Brain pericyte (primary cell): ENCODE data around the gene NGEF.
"Not testable (repeated sequence)": the region's sequence is repeated elsewhere in the genome, so short reads cannot be mapped to it uniquely, and the experiment has no call there.

Experiments
- DNase-seq: peaks from one replicate; pipeline ENCODE4 v3.0.0-alpha.2; 2012; ENCODE audit warnings: low read depth, low spot score

Gene NGEF, protein sequence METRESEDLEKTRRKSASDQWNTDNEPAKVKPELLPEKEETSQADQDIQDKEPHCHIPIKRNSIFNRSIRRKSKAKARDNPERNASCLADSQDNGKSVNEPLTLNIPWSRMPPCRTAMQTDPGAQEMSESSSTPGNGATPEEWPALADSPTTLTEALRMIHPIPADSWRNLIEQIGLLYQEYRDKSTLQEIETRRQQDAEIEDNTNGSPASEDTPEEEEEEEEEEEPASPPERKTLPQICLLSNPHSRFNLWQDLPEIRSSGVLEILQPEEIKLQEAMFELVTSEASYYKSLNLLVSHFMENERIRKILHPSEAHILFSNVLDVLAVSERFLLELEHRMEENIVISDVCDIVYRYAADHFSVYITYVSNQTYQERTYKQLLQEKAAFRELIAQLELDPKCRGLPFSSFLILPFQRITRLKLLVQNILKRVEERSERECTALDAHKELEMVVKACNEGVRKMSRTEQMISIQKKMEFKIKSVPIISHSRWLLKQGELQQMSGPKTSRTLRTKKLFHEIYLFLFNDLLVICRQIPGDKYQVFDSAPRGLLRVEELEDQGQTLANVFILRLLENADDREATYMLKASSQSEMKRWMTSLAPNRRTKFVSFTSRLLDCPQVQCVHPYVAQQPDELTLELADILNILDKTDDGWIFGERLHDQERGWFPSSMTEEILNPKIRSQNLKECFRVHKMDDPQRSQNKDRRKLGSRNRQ

DNA sequence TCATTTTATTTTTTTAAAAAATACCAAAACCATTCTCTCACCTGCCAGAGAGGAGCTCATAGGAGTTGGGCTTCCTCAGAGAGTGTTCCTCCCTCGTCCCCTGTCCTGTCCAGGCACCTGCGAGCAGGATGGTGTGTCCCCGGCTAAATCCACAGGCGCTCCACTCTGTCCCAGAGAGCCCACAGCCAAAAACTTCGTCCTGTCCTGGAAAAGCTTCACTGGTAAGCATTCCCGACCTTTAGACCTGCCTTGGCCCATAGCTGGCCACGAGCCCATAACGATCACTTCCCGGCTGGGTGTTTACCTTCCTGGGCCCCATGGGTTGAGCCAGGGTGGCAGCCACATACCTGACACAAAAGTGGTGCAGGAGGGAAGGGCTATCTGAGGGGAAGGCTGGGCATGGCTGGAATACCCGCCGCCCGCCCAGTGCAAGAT, at the start of gene NGEF:
TSS of gene NGEF (minus strand) at position 230 of the 435 bp plus-strand sequence. CDS start 38,366 bp downstream, outside the sequence.
- DNase-seq: no peak

DNA sequence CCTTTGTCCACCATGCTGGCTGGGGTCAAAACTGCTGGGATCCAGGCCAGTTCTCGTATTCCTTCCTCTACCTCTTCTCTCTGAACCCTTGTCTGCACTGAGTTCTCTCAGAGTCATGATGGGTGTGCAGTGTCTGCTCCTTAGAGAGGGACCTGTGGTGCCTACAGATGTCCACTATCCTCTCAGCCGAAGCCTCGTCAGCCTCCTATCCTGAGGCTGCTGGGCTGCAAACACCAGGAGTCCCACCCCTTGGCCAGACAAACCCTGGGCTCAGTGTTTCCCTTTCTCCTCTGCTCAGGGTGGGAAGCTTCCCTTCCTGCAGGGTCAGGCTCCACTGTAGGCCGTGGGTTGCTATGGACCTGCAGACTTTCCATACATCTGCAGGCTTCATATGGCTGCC, 49.4 kb upstream of the NGEF start:
- no peak for DNase-seq

DNA sequence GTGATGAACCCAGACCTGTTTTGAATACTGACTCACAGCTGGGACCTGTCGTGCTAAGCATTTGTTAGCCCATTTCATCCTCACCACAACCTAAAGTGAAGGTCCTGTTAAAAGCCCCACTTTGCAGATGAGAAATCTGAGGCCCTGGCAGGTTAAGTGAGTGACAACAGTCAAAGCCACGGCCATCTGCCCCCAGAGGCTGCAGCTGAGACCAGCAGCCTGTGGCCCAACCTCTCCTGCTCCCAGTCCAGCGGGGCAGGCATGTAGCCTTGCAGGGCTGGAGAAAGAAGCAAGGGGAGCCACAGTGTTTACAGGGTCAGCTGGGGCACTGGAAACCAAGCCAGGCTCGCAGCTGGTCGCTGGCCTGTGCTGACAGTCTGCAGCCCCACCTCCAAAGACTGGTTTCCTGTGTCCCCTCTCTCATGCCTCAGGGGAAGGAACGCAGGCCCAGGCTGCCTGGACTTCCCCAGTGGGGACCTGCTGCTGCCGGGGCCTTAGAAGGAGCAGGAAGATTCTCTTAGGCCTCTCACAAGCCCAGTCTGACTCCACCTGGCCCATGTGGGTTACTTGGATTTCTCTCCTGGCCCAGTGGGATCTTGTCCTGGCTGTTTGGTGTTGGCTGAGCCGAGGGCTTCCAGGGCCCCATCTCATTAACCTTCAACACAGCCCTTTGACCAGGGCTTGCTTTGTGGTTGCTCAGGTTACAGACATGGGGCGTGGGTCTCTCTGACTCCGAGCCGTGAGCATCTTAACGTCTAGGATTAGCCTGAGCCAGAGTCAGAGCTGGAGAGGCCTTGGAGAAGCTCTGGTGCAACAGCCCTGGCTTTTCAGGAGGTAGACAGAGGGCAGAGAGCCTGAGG, 48.8 kb upstream of the NGEF start:
- no peak for DNase-seq

DNA sequence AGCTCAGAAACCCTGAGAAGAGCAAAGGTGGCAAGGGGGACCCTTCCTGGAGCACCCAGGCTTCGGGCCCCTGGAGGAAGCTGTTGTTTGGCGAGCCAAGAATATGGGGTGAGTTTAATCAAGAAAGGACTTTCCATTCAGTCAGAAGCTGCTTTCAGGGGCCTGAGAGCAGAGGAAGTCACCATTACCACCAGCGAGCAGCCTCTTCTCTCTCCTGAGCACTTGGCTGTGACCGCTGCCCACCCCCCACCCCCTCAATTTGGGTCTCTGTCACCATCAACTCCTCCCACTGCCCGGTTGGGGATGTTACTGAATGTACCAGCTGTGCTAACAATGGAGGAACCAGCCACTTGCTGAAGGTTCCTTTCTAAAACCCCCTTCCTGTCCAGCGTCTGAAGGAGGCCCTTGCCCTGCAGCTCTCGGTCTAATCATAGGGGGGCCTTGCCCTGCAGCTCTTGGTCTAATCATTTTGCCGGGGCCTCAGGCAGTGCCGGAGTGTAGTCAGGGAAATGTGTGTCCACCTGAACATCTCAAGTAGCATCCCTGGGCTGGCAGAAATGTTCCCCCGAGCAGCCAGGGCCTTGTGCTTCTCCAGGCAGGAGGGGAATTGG, 48.0 kb upstream of the NGEF start:
- DNase-seq: no peak

DNA sequence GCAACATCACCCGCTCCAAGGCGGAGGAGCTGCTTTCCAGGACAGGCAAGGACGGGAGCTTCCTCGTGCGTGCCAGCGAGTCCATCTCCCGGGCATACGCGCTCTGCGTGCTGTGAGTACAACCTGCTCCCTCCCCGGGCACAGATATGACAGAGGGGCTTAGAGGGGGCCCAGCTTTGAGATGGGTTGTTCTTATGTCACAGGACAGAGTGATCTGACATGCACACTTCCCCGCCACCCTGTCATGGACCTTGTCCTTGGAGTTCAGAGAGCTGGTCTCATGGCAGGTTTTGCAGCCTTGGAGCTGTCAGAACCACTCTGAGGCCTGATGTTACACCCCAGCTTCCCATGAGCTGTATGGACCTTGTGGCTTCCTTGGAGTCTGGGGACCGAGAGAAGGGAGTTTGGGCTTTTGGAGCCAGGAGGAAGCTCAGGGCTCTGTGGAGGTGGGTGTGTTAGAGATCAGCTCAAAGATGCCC, 47.5 kb upstream of the NGEF start:
- no peak for DNase-seq

DNA sequence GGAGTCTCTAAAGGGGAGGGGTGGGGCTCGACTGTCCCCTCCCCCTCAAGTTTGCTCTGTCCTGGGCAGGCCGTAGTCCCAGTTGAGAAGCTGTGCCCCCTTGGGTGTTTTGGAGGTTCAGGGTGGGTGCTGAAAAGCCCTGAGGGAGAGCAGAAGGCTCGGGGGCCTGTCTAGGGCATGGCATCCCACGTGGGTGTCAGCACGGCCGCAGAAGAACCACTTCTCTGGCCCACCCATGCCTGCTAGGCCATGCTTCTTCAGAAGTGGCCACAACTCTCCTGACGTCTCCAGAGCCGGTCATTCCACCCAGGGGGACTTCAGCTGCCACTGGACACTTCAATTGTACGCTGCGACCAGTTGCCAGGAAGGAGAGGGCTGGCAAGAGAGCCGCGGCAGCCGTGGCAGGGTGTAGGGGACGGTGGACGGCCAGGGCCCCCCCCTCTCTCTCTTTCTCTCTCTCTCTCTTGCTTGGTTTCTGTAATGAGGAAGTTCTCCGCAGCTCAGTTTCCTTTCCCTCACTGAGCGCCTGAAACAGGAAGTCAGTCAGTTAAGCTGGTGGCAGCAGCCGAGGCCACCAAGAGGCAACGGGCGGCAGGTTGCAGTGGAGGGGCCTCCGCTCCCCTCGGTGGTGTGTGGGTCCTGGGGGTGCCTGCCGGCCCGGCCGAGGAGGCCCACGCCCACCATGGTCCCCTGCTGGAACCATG, 46.9 kb upstream of the NGEF start, which contains the start of gene INPP5D:
TSS of gene INPP5D (plus strand) at position 546 of the 704 bp plus-strand sequence. CDS start at position 683, 137 bp downstream.
- no peak for DNase-seq

DNA sequence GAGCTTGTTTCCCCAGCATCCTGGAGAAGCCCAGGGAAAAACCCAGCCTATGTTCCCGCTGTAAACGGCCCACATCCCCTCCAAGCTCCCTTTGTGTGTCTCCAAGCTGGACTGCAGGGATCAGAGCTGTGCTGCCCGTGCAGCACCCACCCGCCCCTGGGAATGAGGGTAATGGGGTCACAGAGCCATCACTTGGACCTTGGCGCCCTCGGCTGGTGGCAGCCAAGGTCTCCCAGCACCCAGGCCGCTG, 46.4 kb upstream of the NGEF start:
- no peak for DNase-seq

DNA sequence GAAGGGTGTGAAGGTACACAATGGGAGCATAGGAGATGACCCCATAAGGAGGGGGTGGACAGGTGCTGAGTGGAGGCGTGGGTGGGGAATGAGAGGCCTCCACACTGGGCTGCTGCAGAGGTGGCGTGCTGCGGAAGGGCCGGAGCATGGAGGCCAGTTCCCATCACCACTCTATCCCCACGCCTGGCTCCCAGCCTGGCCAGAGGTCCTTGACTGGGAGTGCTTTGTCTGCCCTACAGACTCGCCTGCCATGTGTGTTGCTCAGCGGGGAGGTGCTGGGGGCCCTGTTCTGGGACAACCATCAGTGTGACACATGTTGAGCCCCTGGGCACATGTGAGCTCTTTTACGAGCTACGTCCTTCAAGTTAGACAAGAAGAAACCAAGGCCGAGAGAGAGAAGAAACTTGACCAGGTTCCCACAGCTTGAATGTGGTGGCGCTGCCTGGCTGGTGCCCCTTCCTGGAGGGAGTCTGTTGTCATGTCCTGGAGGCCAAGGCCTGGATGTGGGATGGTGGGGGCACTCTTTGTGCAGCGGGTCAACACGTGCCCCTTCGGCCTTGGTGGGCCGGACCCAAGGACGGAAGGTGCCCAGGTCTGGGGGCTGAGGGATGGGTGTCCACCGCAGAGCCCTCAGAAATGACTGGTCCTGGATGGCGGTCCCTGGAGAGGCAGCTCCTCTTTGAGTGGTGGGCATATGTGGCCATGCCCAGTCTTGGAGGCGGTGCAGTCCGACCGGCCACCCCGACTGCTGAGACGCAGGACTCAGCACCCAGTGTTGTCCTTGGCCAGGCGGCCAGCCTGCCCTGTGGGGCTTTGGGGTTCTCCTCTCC, 45.9 kb upstream of the NGEF start:
- no peak for DNase-seq

DNA sequence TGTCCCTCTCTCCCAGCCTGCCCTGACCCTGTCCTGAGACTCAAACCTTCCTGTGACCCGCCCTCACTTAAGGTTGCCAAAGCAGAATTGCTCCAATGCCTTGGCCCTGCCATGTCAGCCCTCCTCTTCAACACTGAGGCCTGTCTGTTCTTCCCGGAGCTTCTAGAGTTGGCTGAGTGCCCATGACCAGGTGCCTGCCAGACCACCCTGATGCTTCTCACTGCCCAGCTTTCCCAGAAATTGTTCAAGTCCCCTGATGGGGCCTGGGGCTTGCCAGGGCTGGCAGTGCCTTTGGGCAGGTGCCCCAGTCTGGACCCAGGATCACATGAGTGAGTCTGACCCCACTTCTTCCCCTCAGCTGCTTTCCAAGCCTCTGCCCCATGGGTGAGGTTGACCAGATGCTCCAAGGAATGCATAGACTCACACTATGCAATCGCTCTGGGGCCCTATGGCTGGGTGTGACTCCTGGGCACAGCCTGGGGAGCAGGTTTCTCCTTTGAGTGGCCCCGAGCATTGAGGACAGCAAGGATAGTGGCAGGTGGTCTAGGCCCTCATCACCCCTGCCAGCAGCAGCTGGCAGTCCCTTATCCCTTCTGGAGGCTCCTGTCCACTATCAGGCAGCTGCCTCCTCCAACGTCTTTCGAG, 44.0 kb upstream of the NGEF start:
- no peak for DNase-seq

DNA sequence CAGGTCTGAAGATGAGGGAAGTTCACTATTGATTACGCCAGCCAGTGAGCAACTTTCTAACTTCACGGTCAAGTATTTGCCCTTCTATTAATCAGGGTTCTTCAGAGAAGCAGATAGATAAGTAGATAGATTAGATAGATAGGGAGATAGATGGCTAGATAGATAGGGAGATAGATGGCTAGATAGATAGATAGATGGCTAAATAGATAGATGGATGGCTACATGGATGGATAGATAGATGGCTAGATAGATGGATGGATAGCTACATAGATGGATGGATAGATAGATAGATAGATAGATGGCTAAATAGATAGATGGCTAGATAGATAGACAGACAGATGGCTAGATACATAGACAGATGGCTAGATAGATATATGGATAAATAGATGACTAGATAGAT, 42.3 kb upstream of the NGEF start:
- DNase-seq: no peak

DNA sequence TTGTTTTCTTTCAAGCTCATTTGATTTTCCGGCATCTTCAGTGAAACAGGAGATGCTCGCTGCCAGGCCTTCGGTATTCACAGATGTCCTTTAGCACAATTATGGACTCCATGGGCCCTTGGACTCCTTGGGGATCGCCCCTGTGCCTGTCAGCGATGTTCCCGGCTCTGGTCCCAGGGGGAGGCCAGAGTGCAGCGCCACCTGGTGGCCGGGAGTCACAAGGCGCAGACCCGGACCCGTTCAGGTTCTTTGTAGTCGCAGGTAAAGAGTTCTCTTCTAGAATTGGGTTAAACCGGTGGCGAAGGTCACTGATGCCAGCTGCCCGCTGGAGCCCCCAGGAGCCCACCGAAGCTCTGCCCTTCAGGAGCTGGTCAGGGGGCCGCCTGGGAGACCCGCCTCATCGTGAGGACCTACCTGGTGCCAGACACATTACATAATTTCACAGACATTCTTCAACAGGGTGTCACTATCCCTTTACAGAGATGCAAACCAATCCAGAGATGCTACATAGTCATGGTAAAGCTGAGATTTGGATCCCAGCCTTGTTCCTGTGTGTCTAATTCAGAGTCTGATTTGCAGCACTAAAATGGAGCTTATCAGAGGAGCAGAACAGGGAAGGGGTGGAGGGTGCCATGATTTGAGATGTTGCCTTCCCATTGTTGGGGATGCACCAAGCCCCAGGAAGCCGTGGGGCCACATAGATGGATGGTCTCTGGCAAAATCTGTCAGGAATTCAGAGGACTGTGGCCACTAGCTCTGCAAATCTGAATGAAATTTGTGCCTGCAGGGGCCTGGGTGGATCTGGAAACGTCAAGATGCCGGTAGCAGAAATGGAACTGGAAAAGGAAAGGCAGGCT, 41.1 kb upstream of the NGEF start:
- DNase-seq: no peak

DNA sequence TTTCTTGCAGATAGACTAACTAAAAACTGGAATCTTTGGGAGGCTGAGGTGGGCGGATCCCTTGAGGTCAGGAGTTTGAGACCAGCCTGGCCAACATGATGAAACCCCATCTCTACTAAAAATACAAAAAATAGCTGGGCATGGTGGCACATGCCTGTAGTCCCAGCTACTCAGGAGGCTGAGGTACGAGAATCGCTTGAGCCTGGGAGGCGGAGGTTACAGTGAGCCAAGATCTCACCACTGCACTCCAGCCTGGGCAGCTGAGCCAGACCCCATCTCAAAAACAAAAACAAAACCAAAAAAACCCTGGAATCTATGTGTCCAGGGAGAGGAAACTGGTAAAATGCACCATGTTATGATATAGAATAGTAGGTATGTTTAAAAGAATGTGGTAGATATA, 39.5 kb upstream of the NGEF start:
- DNase-seq: not testable (repeated sequence)

DNA sequence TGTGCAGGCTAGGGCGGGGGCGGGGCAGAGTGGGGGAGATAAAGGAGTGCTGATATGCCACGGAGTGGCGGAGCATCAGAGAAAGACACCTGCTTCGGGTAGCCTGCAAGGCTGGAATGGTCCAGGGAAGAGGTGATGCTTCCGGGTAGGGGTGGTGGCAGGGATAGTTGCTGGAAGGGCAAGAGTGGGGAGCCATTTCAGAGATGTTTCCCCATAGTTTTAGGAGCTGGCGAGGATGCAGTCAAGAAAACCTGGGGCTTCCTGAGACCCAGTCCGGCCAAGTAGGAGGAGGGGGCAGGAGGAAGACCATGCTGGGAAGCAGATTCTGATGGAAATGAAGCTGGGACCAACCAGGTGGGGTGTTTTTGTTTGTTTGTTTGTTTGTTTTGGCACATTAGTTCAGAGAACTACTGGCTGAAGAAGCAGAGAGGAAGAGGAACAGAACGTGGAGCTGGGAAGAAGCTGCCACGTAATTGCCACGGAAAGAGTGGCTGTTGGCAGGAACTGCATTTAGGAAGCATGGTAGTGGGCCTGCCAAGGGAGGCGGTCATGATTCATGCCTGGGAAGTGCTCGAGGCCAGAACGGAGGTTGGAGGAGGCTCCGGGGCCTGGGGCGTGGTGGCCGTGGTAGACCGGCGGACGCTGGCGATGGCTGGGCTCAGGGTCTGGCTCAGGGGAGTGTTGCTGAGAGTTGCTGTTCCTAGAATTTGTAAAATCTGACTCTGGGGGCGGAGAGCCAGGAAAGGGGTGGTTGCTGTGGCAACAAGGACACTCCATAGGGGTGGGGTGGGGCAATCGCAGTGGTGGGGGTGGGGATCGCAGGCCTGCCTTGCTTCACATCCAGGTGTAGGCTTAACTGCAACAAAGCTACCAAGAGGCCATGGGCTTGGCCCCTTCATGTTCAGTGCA, 38.4 kb upstream of the NGEF start:
- DNase-seq: no peak

DNA sequence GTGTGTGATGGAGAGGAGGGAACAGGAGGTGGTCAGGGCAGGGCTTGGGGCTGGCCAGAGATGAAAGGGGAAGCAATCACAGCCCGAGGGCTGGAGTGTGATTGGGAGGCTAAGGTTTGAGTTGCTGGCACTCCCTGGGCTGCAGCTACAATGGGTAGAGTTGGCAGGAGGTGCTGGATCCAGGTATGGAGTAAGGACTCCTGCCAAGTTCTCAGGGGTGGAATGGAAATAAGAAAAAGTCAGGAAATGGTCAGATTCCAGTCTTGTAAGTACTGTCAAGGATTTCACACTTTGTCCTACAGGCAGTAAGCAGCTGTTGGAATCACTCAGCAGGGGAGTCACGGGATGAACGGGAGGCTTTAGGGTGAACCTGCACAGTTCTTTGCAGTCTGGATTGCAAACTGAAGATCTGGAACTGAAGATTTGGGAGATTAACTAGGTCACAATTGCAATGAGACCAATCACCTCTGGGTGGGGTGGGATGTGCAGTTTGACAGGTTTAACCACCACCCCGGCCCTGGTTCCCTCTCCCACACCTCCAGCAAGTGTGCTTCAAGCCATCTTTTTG, 36.2 kb upstream of the NGEF start:
- no peak for DNase-seq

DNA sequence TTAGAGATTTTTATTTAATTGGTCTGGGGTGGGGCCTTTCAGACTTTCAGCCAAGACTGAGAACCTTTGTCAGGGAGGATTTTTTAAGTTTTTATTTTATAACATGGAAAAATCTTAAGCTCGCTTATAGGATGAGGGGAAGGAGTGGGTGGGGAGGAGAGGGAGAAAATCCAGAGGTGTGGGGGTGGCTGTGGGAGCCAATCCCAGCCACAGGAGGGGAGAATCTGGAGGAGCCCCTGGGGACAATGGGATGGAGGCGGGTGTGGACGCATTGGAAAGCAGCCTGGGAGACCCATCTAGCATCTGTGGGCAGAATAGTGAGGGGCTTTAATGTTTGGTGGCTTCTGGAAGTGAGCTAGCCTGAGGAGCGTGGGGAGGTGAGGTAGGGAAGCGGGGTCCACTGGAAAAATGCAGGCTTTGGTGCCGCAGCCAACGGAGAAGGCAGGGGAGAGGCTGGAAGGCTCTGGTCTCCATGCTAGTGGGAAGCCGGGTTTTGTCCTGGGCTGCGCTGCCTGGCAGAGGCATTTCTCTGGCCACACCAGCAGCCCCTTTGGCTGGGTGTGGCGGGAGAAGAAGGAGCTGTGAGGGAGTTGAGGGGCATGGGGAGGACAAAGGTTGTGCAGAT, 35.6 kb upstream of the NGEF start:
- no peak for DNase-seq

DNA sequence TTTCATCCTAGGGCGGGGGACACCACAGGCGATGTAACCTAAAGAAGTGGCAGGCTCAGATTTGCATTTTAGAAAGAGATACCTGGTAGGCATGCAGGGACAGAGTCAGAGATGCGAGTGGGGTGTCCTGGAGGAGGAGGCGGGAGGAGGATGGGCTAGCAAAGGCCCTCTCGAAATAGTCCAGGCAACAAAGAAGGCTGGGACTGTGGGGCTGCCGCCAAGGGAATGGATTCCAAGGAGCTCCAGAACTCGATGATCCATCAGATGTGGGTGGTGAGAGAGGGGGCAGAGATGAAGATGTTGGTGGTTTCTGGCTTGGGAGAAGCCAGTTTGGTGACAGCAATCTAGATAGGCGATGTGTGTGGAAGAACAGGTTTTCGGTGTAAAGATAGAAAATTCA, 34.6 kb upstream of the NGEF start:
- DNase-seq: no peak

DNA sequence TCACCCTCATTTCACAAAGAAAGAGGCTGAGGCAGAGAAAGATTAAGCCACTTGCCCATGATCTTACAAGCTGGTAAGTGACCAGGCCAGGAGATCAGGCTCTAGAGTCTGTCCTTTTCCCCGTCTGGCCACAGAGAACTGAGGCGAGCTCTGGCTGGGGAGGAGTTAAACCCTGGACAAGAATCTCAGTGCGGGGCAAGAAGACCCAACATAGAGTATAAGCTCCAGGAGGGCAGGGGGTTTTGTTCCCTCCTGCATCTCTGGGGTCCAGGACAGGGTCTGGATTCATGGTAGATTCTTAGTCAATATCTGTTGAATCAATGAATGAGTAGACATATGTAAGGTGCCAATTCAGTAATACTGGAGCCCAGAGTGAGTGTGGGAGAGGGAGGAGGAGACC, 34.1 kb upstream of the NGEF start:
- DNase-seq: no peak
